ENCODE results near the gene TMTC2. TPM values are rescaled to one million over a fixed set of nuclear protein-coding genes. Genes with fewer than 3 reads are reported as not detected.
"Not testable (repeated sequence)": the region's sequence is repeated elsewhere in the genome, so short reads cannot be mapped to it uniquely, and the experiment has no call there.

TMTC2 gene
- total RNA-seq, 1 donor from 2014 or later = 41.3 TPM

DNA sequence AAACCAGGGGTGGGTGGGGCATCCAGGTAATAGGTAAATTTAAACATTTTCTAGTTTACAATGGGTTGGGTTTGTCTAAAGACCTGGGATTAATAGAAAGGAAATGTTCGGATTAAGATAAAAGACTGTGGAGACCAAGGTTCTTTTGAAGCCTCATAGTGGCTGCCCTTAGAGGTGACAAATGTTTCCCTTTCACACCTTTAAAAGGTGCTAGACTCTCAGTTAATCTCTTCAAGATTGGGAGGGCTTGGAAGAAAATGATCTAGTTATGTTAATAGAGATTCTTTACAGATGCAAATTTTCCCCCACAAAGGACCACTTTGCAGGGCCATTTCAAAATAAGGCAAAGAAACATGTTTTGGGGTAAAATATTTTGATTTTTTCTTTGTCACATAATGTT, 39.0 kb downstream of the TMTC2 start:
- DNase-seq (ENCODE audit: low spot score) = no peak

DNA sequence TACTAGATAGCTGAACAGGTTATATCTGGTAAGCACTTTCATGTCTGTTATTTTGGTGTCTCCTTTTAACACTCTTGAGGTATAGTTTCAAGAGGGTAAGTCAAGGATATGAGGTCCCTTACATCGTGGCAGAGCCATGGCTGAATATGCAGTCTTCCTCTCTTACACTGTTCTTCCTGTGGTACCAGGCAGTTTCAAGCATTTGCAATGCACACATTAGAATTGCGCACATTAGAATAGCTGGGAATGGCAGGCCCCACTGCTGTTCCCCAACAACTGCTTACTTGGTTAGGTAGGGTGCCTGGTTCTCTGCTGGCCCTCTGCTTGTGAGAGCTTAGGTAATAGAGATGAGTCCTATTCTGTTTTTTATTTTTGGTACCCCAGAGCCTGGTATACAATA, 41.2 kb downstream of the TMTC2 start:
- DNase-seq (ENCODE audit: low spot score) = no peak

DNA sequence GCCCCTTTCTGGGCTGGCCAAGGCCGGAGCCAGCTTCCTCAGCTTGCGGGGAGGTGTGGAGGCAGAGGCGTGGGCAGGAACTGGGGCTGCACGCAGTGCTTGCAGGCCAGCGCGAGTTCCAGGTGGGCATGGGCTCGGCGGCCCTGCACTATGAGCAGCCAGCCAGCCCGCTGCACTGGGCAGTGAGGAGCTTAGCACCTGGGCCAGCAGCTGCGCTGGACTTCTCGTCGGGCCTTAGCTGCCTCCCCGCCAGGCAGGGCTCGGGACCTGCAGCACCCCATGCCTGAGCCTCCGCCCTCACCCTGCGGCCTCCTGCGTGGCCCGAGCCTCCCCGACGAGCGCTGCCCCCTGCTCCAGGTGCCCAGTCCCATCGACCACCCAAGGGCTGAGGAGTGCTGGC, 42.0 kb downstream of the TMTC2 start:
- DNase-seq (ENCODE audit: low spot score) = no peak

DNA sequence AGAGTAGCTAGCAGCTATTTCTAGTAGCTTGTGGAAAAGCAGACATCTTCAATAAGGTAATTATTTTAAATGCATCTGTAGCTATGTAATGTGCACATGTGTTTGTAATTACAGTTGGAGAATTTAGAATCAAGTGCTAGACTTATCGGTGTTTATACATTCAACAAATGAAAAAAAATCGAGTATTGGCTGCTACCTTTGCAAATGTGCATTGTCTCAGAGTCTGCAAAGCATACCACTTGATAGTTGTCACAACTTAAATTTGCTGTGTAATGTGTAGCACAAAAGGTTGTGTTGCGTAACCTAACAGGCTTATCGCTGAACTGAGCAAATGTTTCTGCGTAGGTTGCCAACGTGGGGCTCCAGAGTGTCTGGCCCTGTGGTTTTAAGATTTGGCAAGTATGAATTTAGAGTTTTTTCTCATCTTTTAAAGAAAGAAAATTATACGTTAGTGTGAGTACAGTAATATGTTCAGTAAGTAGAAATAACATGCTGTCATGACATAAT, 44.3 kb downstream of the TMTC2 start:
- no peak for DNase-seq (ENCODE audit: low spot score)

DNA sequence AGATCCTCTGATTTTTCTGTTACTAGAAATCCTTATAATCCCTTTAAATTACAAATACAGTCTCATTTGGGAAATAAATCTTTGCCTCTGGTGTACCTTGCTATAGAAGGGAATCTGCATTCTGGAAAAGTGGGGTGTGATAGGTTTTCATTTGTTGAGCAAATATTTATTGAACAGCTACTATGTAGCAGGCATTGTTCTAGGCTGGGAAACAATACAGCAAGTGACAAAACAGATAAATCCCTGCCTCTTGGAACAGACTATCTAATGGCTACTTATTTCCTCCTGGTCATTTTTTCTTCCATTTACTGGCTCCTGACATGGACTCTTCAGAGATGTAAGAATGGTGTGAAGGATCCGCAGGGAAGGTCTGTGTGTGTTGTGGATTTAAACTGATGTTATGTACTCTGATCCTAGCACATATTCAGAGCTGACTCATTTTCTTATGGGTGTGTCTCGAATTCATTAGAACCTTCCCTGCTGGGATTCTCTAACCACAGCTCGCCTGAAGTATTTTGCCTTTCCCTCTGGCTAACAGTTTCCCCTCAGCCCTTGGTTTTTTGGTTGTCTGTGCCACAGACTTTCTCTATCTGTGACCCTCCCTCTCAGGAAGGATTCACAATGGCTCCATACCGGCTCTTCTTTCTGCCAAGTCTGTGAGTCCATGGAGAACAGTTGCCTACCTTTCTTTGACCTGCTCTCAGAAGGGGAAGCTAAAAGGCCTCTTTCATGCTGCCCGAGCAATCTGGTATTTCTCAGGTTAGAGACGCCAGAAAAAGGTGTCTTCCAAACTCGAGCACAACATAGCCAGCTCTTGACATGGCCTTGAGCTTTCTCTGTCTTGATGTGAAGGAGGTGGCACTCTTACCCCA, 53.7 kb downstream of the TMTC2 start:
- DNase-seq (ENCODE audit: low spot score) = no peak

DNA sequence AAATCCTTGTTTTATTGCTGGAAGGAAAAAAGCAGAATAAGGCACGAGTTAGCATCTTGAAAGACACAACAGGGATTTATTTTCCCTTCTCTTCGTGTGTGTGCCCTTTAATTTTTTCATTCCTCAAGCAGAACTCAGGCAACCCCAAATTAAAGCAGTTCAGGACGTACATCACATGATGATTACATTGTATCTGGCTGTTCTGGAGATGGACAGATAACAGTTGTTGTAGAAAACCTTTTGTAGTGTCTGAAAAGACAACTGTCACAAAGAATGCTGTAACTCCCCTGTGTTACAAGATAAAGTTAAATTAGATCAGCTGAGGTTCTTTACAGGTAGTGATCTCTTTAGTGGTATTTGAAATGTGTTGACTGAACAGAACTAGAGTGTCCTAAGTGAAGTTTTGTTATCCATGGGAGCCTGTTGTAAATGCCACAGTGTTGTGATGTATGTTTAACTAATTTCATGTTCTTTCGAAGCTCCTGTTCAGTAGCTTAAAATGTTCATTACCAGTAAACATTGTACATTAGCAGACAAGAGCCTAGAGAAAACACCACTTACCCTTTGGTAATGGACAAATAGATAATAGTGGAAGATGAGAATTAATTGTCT, 58.5 kb downstream of the TMTC2 start:
- DNase-seq (ENCODE audit: low spot score) = no peak

DNA sequence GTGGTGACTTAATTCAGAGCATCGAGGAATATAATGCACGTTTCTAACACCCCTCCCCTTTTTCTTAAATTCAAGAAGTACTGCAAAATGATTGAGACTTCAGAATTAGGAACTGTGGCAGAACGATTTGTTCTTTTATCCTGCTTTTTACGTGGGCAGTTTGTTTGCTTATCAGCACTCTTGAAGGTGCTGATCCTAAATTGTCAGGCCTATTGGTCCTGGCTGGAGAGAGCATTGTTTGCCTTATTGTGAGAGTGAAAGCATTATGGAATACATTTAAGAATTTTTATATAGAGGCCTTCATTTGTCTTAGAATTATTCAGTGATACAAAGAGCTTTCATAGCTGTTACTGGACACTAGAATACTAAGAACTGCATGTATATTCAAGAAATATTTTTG, 59.1 kb downstream of the TMTC2 start:
- DNase-seq (ENCODE audit: low spot score) = no peak

DNA sequence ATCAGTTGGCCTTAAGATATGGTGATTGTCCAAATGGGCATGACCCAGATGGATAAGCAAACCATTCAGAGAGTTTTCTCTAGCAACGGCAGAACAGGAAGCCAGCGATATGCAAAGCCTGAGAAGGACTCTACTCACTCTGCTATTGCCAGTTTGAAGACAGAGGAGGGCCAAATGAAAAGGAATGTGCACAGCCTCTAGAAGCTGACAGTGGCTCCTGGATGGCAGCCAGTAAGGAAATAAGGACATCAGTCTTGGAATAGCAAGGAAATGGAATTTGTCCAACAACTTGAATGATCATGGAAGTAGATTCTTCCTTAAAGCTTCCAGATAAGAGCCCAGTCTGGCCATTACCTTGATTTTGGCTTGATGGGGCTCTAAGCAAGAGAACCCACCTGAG, 60.0 kb downstream of the TMTC2 start:
- DNase-seq (ENCODE audit: low spot score) = peak; percentile 16

DNA sequence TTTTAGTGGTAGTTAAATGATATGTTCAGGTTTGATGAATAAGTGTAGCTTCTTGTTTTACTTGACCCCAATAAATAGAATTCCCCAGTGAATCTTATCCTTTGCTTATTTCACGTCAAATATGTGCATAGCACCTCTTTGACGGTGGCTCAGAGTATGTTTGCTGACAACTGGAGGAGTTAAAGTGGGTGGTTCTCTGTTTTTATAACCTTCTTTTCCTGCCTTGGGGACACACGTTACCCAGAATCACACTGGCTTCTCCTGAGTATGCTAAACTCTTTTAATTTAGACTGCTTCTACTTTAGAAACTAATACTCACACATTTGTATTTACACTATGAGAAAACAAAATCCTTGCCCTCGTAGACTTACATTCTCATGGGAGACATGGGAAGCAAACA, 62.3 kb downstream of the TMTC2 start:
- DNase-seq (ENCODE audit: low spot score) = no peak

DNA sequence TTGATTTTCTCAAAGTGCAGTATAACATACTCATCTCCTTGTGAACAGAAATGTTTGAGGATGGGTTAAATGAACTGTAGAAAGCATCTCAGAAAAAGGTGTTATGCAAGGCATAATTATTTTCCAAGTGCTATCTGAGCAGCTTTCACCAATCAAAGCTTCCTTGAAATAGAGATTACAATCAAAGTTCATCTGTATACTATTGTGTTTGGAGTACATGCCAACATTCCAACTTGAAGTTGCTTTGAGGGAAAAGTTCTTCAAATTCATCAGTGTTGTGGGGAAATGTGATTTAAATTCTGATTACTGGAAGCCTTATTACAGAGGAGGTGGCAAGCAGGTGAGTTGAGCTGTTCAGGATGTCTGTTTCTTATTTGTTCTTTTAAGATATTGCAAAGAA, 68.2 kb downstream of the TMTC2 start:
- DNase-seq (ENCODE audit: low spot score) = no peak

DNA sequence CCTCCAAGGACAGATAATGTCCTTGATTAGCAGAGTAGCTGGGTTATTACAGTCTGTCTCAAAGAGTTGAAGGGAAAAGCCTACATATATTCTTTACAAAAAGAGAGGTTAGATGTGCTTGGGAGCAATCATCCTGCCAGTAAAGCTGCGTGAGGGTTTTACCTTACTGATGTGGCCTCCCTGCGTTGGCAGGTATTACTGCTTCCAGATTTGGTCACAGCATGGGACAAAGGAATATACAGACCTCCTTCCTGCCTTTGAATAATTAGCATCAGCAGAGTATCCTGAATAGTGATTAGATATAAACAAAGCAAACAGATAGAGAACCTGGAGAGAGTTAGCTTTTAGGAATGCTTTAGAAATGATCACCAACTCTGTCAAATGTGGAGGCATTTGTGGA, 69.6 kb downstream of the TMTC2 start:
- no peak for DNase-seq (ENCODE audit: low spot score)

DNA sequence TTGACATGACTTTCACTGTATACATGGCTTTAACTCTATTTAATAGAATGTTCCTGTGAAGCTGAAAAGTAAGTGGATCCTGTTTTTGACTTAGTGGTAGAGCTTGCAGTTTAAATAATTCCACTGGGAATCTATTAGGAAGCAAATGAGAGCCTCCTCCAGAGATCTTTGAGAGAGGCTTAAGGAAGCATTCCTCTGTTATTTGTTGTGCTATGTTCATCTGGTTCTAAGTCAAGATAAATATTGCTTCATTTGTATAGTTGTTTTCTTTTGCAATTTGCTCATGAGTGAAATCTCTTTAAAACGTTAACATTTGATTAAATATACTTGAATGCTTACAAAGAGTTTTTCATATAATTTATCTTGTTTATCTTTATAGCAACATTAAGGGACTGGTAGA, 70.4 kb downstream of the TMTC2 start:
- DNase-seq (ENCODE audit: low spot score) = no peak

DNA sequence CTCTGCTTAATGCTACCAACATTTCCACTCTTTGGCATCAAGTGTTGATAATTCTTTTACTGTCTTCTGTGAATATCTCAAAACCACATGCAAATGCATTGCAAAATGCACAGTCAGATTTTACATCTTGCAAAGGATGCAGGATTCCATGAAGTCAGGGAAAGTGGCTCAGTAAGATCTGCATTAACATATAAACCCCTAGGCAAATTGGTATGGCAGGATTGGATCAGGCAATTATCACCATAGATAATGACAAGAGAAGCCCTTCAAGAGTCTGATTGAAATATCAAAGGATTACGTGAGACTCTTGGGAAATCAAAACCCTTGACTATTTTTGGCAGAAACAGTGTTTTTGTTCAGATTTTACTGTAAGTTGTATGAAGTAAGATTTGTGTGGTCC, 71.0 kb downstream of the TMTC2 start:
- no peak for DNase-seq (ENCODE audit: low spot score)

DNA sequence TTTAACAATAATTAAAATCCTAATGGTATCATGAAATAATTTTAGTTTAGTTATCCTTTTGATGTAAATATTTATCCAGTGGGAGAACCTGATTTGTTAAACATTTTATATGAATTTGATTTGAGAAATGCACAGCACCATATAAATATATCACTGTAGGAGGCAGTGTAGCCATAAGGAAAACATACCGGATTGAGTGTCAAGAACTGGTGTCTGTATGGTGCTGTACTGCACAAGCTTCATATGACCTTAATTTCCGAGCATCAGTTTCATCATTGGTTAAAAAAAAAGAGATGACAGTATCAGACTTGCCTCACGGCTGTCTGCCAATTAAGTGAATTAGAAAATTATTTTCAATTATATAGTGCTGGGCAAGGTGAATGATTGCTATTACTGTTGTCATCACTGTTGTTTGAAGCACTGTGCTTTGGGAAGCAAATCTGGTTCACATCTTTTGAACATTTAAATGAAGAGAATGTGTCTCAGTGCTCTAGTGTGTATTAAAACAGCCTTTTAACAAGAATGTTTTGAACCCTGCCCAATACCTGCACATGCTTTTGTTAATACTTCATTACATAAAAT, 72.1 kb downstream of the TMTC2 start:
- no peak for DNase-seq (ENCODE audit: low spot score)

DNA sequence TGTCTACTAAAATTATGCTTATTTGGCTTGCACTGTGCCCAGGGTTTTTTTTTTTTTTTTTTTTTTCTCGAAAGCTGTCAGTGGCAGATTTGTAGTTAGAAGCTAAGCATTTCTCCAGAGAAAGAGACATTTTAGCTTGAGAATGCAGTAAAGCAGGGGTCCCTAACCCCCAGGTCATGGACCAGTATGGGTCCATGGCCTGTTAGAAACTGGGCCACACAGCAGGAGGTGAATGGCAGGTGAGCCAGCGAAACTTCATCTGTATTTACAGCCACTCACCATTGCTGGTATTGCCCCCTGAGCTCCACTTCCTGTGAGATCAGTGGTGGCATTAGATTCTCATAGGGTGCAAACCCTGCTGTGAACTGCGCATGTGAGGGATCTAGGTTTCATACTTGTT, 73.7 kb downstream of the TMTC2 start:
- no peak for DNase-seq (ENCODE audit: low spot score)

DNA sequence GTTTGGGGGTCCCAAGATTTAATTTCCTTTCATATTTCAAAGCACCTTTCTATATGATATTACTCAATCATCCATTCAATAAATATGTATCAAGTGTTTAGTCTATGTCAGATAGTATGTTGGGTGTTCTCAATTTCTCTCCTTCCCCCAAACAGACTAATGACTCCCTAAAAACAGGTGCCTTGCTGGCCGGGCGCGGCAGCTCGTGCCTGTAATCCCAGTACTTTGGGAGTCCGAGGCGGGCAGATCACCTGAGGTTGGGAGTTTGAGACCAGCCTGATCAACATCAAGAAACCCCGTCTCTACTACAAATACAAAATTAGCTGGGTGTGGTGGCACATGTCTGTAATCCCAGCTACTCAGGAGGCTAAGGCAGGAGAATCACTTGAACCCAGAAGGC, 78.5 kb downstream of the TMTC2 start:
- DNase-seq (ENCODE audit: low spot score) = not testable (repeated sequence)

DNA sequence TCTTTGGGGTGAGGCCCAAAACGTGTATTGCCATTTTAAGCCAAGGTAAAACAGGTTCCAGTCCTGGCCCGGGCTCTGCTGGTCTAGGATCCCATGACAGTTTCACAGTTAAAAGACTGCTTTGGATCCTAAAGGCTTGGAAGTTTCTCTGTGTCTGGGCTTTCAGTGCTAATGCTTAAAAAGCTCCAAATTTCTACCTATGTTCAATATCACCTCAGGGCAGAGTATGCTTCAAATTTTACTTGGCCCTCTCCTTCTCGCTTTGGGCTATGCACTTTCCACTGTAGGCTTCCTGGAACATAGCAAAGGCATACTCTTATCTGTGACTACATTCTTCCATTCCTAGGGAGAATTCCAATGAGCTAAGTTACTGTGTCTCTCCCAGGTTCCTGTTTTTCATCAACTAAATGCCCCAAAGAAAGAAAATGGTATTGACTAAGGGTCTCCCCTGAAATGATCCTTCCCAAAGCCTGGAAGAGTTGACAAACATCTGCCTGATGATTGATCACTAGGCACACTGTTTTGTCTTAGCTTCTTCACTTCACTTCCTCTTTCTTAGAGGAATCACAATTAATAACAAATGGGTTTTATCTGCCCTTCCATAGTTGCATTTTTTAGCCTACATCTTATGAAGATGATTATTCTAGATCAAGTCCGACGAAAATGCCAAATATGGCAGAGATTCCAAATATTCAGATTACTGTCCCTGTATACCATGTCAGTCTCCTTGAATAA, 79.4 kb downstream of the TMTC2 start:
- DNase-seq (ENCODE audit: low spot score) = no peak

DNA sequence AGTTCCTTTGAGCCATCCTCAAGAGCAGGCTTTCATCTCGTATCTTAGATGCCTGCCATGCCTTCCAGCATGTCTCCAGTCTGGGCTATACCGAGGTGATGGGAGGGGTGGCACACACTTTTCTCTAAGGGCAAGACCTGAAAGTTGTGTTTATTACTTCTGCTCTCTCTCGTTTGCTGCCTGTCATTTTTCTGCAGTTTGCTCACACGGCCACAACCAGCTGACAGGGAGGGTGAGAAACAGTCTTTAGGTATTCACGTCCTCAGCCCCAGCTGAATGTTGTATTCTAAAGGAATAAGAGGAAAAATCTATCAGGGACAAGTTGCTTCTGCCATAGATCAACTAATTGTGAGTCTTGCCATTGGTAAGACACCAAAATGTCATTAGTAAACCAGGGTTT, 88.0 kb downstream of the TMTC2 start:
- DNase-seq (ENCODE audit: low spot score) = no peak

DNA sequence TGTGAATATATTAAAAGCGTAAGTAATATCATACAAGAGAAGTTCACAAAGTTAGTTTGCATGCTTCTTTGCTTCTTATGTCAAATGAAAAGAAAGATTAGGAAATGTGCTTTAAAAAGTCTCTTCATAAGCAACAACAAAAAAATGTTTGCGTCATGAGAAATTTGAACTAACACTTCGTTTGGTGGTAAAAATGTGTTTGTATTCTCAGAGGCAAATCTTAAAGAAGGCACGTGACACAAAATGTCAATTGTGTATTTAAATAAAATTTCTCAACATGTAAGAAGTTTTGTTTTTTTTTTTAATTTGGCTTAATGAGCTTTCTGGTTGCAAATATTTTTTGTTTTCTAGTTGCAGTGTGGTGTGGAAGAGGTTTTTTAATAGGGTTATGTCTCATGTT, 93.8 kb downstream of the TMTC2 start:
- no peak for DNase-seq (ENCODE audit: low spot score)

DNA sequence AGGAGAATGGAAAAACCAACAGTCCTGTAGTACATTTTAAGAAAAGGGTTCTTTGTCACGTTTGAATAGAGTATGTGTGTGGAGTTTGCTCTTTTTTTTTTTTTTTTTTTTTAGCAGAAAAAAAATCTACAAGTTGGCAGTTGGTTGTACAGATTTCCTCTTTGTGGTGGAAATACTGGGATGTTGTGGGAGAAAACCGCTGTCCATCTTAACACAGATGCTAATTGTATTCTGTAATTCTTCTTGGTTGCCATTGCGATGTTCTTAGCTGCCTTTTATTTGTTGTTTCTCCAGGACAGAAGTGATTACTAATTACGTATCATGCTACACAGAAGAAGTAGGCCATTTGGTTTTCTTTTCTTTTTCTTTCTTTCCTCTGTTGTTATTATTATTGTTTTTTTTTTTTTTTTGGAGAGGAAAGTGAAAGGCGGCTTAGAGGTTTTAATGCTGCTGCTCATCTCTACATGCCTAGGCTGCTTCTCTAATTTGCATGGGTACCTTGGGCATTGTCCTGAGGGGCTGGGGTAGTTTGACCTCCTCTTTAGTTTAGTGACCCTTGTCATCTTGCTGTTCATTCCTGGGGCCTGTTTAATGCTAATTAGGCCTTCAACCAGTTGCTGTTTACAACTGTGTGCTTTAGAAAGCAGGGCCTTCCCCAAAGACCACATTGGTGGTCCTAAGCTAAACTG, 94.7 kb downstream of the TMTC2 start:
- DNase-seq (ENCODE audit: low spot score) = no peak

DNA sequence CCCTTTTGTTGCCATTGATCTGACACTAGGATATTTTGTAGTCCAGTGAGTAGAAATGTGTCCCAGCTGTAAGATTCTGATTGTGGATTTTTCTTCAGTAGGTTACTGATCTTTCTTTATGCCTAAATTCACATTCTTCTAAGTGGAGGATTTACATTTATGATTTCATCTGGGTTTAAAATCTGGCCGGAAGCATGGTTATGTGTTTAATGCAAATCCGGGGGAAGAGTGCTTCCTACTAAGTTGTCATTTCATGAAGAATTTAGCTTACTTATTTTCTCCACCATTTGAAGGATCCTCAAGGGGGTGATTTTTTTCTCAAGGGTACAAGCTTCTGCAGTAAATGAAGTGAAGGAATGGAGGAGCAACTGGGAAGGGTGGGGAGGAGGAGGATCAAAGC, 96.7 kb downstream of the TMTC2 start:
- DNase-seq (ENCODE audit: low spot score) = no peak

DNA sequence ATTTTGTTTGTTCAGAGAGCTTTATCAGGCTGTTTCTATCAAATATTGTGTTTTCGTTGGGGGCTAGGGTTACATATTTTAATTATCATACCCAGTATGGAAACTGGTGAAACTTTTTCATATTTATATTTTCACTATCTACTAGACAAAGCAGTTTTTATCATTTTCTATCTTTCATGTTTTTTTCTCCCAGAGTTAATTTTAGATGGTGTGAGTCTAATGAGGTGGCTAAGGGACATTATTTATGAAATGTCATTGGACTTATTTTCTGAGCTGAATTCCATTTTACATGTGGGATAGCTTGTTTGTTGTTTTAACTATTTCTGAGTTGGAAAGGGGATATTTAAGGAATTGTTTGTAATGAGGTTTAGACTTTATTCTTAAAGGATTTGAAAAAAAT, 100.3 kb downstream of the TMTC2 start:
- no peak for DNase-seq (ENCODE audit: low spot score)
